IPS DF 19.7 (cell line): ENCODE data around the gene NELFB.

Experiments
- DNase-seq: peaks from one replicate; pipeline ENCODE4 v3.0.0-alpha.2; 2013; ENCODE audit warnings: low read depth, low spot score

Gene NELFB

GRCh38 chr9:137254624-137255447 is at the start of gene NELFB:
TSS of gene NELFB (plus strand) at chr9:137255327.
- no peak for DNase-seq

GRCh38 chr9:137206602-137207001 is 48.5 kb upstream of the NELFB start:
- no peak for DNase-seq

- DNase-seq, result no peak
Measured at GRCh38 chr9:137211532-137211931, 43.6 kb upstream of the NELFB start.

- no peak for DNase-seq
Measured at GRCh38 chr9:137212520-137212919, 42.6 kb upstream of the NELFB start.

GRCh38 chr9:137213160-137214060 is 41.7 kb upstream of the NELFB start:
- DNase-seq, result no peak

GRCh38 chr9:137214620-137215019 is 40.5 kb upstream of the NELFB start:
- no peak for DNase-seq

- no peak for DNase-seq
Measured at GRCh38 chr9:137215196-137215986, 39.7 kb upstream of the NELFB start.

GRCh38 chr9:137216188-137216965 is 38.8 kb upstream of the NELFB start:
- no peak for DNase-seq

- no peak for DNase-seq
Measured at GRCh38 chr9:137217276-137218211, 37.6 kb upstream of the NELFB start.

GRCh38 chr9:137218212-137218753 is 36.8 kb upstream of the NELFB start:
- DNase-seq, result no peak

GRCh38 chr9:137218754-137219271 is 36.3 kb upstream of the NELFB start:
- no peak for DNase-seq

GRCh38 chr9:137219757-137220316 is 35.3 kb upstream of the NELFB start:
- DNase-seq, result no peak

- no peak for DNase-seq
Measured at GRCh38 chr9:137220317-137221094, 34.6 kb upstream of the NELFB start.

GRCh38 chr9:137221095-137221505 is 34.0 kb upstream of the NELFB start:
- no peak for DNase-seq

- no peak for DNase-seq
Measured at GRCh38 chr9:137221506-137222111, 33.5 kb upstream of the NELFB start.

GRCh38 chr9:137222190-137223077 is 32.7 kb upstream of the NELFB start, which contains the start of gene RNF208:
TSS of gene RNF208 (minus strand) at chr9:137222240. CDS start at chr9:137221212, 1,028 bp downstream.
- DNase-seq, result no peak
